HEK293 (cell line): Measurements from ENCODE around the gene SRD5A3.

Source experiments
- CTCF ChIA-PET: fragments of 350-600 bp; formaldehyde crosslinking; extraction: SDS; loops from one replicate; lab custom pipeline; 2021; ENCODE audit warnings: antibody characterized with exemption; lab: Yijun Ruan, JAX
- POLR2A ChIA-PET: fragments of 300-600 bp; formaldehyde crosslinking; extraction: SDS; loops from one replicate; lab custom pipeline; 2020; ENCODE audit warnings: antibody characterized with exemption, inconsistent platforms; lab: Yijun Ruan, JAX
- H3K27ac ChIP-seq: fragments of 200-500 bp; sonication (Bioruptor generic); 2 replicates; pipeline ENCODE4 v1.5.1; 2014; ENCODE audit warnings: low read depth, low read length, control low read depth, inconsistent platforms; ENCODE audit errors: extremely low read depth
- H3K36me3 ChIP-seq, 2 experiments: fragments of 200-500 bp in 1 of 2; sonication (Bioruptor generic) in 1 of 2; 1 replicate in 1 of 2; 2 replicates in 1 of 2; pipeline ENCODE4 v1.5.1; 2014 to 2017; ENCODE audit warnings: inconsistent platforms in 2 of 2, low read length in 2 of 2; ENCODE audit not compliant: control insufficient read depth in 2 of 2, insufficient read depth in 1 of 2
- H3K4me1 ChIP-seq: fragments of 200-500 bp; sonication (Bioruptor generic); 2 replicates; pipeline ENCODE4 v1.5.1; 2014; ENCODE audit warnings: mild to moderate bottlenecking, low read length, inconsistent platforms; ENCODE audit not compliant: control insufficient read depth, insufficient read depth
- H3K4me3 ChIP-seq: 2 replicates; pipeline ENCODE4 v1.5.1; 2011; ENCODE audit warnings: low read depth, mild to moderate bottlenecking, control low read depth, low read length, moderate library complexity
- H3K9me3 ChIP-seq: fragments of 200-500 bp; sonication (Bioruptor generic); 2 replicates; pipeline ENCODE4 v1.5.1; 2014; ENCODE audit warnings: low read depth, low read length, inconsistent platforms; ENCODE audit not compliant: control insufficient read depth, insufficient read depth
- EGR2 ChIP-seq: fragments of 450-650 bp; formaldehyde crosslinking; IDR thresholded peaks from 2 replicates; pipeline ENCODE4 v1.5.1; 2016; ENCODE audit warnings: low read depth, missing biosample characterization, missing genetic modification characterization
- GLIS1 ChIP-seq: fragments of 450-650 bp; formaldehyde crosslinking; IDR thresholded peaks from 2 replicates; pipeline ENCODE4 v1.5.1; 2016; ENCODE audit warnings: missing biosample characterization, missing genetic modification characterization
- KLF1 ChIP-seq: fragments of 450-650 bp; formaldehyde crosslinking; IDR thresholded peaks from 2 replicates; pipeline ENCODE4 v1.5.1; 2016; ENCODE audit warnings: missing biosample characterization, missing genetic modification characterization
- SCRT1 ChIP-seq: fragments of 450-650 bp; formaldehyde crosslinking; IDR thresholded peaks from 2 replicates; pipeline ENCODE4 v1.5.1; 2016; ENCODE audit warnings: missing biosample characterization, missing genetic modification characterization, borderline replicate concordance
- SETDB1 ChIP-seq: IDR thresholded peaks from one replicate; pipeline ENCODE4 v1.6.1; 2017; ENCODE audit warnings: mild to moderate bottlenecking, low read length, moderate library complexity, mixed read lengths; ENCODE audit not compliant: insufficient read length
- SP7 ChIP-seq: fragments of 450-650 bp; formaldehyde crosslinking; IDR thresholded peaks from 2 replicates; pipeline ENCODE4 v1.5.1; 2016; ENCODE audit warnings: missing biosample characterization, missing genetic modification characterization
- ZBTB7A ChIP-seq: fragments of 450-650 bp; formaldehyde crosslinking; IDR thresholded peaks from 2 replicates; pipeline ENCODE4 v1.5.1; 2016; ENCODE audit warnings: low read depth, missing biosample characterization, missing genetic modification characterization
- ZEB2 ChIP-seq: fragments of 450-650 bp; formaldehyde crosslinking; IDR thresholded peaks from 2 replicates; pipeline ENCODE4 v1.5.1; 2016; ENCODE audit warnings: missing biosample characterization, missing genetic modification characterization
- ZNF223 ChIP-seq: fragments of 450-650 bp; formaldehyde crosslinking; IDR thresholded peaks from 2 replicates; pipeline ENCODE4 v1.5.1; 2016; ENCODE audit warnings: missing biosample characterization, missing genetic modification characterization
- ZNF23 ChIP-seq: fragments of 450-650 bp; formaldehyde crosslinking; IDR thresholded peaks from 2 replicates; pipeline ENCODE4 v1.5.1; 2016; ENCODE audit warnings: missing biosample characterization, missing genetic modification characterization, borderline replicate concordance
- ZNF266 ChIP-seq: fragments of 450-650 bp; formaldehyde crosslinking; IDR thresholded peaks from 2 replicates; pipeline ENCODE4 v1.5.1; 2016; ENCODE audit warnings: missing biosample characterization, missing genetic modification characterization, low read depth
- ZNF37A ChIP-seq: fragments of 450-650 bp; IDR thresholded peaks from 2 replicates; pipeline ENCODE4 v1.5.1; 2018; ENCODE audit warnings: missing biosample characterization, missing genetic modification characterization
- ZNF48 ChIP-seq: fragments of 450-650 bp; formaldehyde crosslinking; IDR thresholded peaks from 2 replicates; pipeline ENCODE4 v1.5.1; 2016; ENCODE audit warnings: missing biosample characterization, missing genetic modification characterization
- ZNF510 ChIP-seq: fragments of 450-650 bp; formaldehyde crosslinking; IDR thresholded peaks from 2 replicates; pipeline ENCODE4 v1.5.1; 2018; ENCODE audit warnings: mild to moderate bottlenecking, missing genetic modification characterization, missing biosample characterization; ENCODE audit not compliant: insufficient replicate concordance
- ZNF521 ChIP-seq: fragments of 450-650 bp; formaldehyde crosslinking; IDR thresholded peaks from 2 replicates; pipeline ENCODE4 v1.5.1; 2017; ENCODE audit warnings: missing biosample characterization, mild to moderate bottlenecking, missing genetic modification characterization
- ZNF544 ChIP-seq: fragments of 450-650 bp; formaldehyde crosslinking; IDR thresholded peaks from 2 replicates; pipeline ENCODE4 v1.5.0; 2017; ENCODE audit warnings: missing biosample characterization, missing genetic modification characterization
- ZNF776 ChIP-seq: fragments of 450-650 bp; formaldehyde crosslinking; IDR thresholded peaks from 2 replicates; pipeline ENCODE4 v1.5.0; 2017; ENCODE audit warnings: missing biosample characterization, missing genetic modification characterization, borderline replicate concordance
- ZNF837 ChIP-seq: fragments of 450-650 bp; formaldehyde crosslinking; IDR thresholded peaks from 2 replicates; pipeline ENCODE4 v1.5.1; 2016; ENCODE audit warnings: missing biosample characterization, missing genetic modification characterization
- TF ChIP-seq, protein P1 (sequence below): fragments of 450-650 bp; formaldehyde crosslinking; IDR thresholded peaks from 2 replicates; pipeline ENCODE4 v1.5.1; 2016; ENCODE audit warnings: missing biosample characterization, missing genetic modification characterization
- TF ChIP-seq, protein P2 (sequence below): fragments of 450-650 bp; formaldehyde crosslinking; optimal IDR thresholded peaks from 2 replicates; pipeline ENCODE3; 2016; ENCODE audit warnings: missing biosample characterization, mild to moderate bottlenecking, missing genetic modification characterization
- TF ChIP-seq, protein P3 (sequence below): fragments of 450-650 bp; formaldehyde crosslinking; IDR thresholded peaks from 2 replicates; pipeline ENCODE4 v1.5.1; 2017; ENCODE audit warnings: missing biosample characterization, mild to moderate bottlenecking, missing genetic modification characterization, moderate library complexity
- TF ChIP-seq, protein P4 (sequence below): fragments of 450-650 bp; formaldehyde crosslinking; IDR thresholded peaks from 2 replicates; pipeline ENCODE4 v1.5.1; 2016; ENCODE audit warnings: missing biosample characterization, missing genetic modification characterization

The SRD5A3 gene

DNA sequence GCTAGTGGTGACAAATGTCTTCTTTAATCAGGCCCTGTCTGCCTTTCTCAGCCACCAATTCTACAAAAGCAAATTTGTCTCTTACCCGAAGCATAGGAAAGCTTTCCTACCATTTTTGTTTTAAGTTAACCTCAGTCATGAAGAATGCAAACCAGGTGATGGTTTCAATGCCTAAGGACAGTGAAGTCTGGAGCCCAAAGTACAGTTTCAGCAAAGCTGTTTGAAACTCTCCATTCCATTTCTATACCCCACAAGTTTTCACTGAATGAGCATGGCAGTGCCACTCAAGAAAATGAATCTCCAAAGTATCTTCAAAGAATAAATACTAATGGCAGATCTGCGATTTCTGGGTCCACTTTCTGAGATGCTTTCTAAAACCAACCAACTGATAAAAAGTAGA is 23.9 kb downstream of the SRD5A3 start (continued):
- no peak for TF ChIP-seq ZNF48 (tag by site-specific recombination)
- TF ChIP-seq ZNF521 (tag by site-specific recombination), result no peak
- no peak for TF ChIP-seq ZNF23 (tag by site-specific recombination)
- no peak for TF ChIP-seq ZNF837
- no peak for TF ChIP-seq ZNF266 (tag by site-specific recombination)
- no peak for TF ChIP-seq SP7 (tag by site-specific recombination)
- TF ChIP-seq SCRT1, result no peak
- TF ChIP-seq, protein P1, sequence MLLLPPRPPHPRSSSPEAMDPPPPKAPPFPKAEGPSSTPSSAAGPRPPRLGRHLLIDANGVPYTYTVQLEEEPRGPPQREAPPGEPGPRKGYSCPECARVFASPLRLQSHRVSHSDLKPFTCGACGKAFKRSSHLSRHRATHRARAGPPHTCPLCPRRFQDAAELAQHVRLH (tag by site-specific recombination), result no peak
- TF ChIP-seq ZNF776 (tag by site-specific recombination), result no peak

DNA sequence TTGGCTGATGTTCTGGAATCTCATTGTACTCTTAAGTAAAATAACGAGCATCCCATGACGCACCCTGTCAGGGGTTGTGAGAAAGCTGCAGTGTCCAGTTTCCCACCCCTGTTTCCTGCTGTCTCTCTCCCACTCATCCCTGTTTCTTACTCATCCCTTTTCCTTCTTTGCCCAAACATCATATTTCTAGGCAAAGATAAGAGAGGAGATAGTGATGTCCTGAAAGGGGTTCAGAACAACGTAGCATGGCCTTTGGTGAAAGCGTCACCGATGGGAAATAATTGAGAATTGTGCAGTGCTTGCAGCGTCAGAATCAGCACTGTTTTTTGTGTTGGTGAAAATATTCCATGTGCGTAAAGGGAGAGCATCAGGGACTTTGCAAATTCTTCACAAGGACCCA is 26.2 kb downstream of the SRD5A3 start:
- ChIA-PET CTCF (no interaction called here), POLR2A (no interaction called here)
- TF ChIP-seq GLIS1 (tag by site-specific recombination) (no peak), ZNF37A (tag by site-specific recombination) (no peak), ZNF510 (tag by site-specific recombination) (no peak)
- TF ChIP-seq, protein P2, sequence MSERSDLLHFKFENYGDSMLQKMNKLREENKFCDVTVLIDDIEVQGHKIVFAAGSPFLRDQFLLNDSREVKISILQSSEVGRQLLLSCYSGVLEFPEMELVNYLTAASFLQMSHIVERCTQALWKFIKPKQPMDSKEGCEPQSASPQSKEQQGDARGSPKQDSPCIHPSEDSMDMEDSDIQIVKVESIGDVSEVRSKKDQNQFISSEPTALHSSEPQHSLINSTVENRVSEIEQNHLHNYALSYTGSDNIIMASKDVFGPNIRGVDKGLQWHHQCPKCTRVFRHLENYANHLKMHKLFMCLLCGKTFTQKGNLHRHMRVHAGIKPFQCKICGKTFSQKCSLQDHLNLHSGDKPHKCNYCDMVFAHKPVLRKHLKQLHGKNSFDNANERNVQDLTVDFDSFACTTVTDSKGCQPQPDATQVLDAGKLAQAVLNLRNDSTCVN, result no peak
- TF ChIP-seq, protein P3, sequence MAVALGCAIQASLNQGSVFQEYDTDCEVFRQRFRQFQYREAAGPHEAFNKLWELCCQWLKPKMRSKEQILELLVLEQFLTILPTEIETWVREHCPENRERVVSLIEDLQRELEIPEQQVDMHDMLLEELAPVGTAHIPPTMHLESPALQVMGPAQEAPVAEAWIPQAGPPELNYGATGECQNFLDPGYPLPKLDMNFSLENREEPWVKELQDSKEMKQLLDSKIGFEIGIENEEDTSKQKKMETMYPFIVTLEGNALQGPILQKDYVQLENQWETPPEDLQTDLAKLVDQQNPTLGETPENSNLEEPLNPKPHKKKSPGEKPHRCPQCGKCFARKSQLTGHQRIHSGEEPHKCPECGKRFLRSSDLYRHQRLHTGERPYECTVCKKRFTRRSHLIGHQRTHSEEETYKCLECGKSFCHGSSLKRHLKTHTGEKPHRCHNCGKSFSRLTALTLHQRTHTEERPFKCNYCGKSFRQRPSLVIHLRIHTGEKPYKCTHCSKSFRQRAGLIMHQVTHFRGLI (tag by site-specific recombination), result no peak
- H3K9me3 ChIP-seq, result no peaks in the 10 kb centered on the region
- peaks cover 0 to 11% of the 10 kb centered on the region in 2 experiments; a peak in 2 of 3 replicates for H3K36me3 ChIP-seq
- no peaks in the 10 kb centered on the region for H3K4me1 ChIP-seq
- H3K27ac ChIP-seq, result no peak overlapping the region
- no peak overlapping the region for H3K4me3 ChIP-seq

DNA sequence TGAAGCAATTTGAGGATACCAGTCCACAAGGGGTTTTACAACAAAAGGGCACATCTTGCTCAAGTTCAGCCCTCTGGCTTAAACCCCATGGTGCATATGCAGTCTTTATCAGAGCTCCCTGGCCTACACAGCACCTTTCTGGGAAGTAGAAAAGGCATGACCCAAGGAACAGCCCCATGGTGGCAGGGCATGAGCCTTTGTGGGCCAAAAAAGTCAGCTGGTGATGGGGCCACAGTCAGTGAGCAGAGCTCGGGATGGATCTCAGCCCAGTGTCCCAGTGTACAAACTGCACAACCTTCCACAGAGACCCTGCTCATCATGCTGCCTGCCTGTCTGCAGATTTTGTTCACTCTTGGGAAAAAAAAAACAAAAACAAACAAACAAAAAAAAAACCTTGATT is 27.4 kb downstream of the SRD5A3 start:
- Histone ChIP-seq H3K9me3 (no peaks in the 10 kb centered on the region), H3K36me3 (peaks cover 0 to 5% of the 10 kb centered on the region in 2 experiments; a peak in 2 of 3 replicates), H3K27ac (no peak overlapping the region), H3K4me3 (no peak overlapping the region), H3K4me1 (no peaks in the 10 kb centered on the region)
- ChIA-PET POLR2A (no interaction called here), CTCF (interaction anchor here (0.6 to 1.2 kb wide), 2 partner anchors 10 to 374 kb away, joined by 3 read pairs; no protein-coding TSS in a partner anchor)
- TF ChIP-seq, protein P4, sequence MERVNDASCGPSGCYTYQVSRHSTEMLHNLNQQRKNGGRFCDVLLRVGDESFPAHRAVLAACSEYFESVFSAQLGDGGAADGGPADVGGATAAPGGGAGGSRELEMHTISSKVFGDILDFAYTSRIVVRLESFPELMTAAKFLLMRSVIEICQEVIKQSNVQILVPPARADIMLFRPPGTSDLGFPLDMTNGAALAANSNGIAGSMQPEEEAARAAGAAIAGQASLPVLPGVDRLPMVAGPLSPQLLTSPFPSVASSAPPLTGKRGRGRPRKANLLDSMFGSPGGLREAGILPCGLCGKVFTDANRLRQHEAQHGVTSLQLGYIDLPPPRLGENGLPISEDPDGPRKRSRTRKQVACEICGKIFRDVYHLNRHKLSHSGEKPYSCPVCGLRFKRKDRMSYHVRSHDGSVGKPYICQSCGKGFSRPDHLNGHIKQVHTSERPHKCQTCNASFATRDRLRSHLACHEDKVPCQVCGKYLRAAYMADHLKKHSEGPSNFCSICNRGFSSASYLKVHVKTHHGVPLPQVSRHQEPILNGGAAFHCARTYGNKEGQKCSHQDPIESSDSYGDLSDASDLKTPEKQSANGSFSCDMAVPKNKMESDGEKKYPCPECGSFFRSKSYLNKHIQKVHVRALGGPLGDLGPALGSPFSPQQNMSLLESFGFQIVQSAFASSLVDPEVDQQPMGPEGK, result no peak
- TF ChIP-seq KLF1 (tag by site-specific recombination) (no peak), EGR2 (tag by site-specific recombination) (no peak), ZBTB7A (tag by site-specific recombination) (no peak), ZNF223 (tag by site-specific recombination) (no peak), ZNF544 (no peak), ZNF510 (tag by site-specific recombination) (no peak), ZEB2 (tag by site-specific recombination) (no peak), SETDB1 (no peak)
